CD4-positive, alpha-beta T cell (primary cell): Measurements from ENCODE around the gene SNX20. TPM values are rescaled to one million over a fixed set of nuclear protein-coding genes. Genes with fewer than 3 reads are reported as not detected.

Experiments used
- ATAC-seq: fragments of 200-7000 bp; cut with Tn5 transposase; one replicate; pipeline ENCODE4 v1.10.0; 2022; ENCODE audit warnings: mild to moderate bottlenecking; ENCODE audit not compliant: poor library complexity
- CTCF ChIA-PET: fragments of 350-600 bp; sonication (Branson Sonifier 250); formaldehyde crosslinking; loops from one replicate; lab custom pipeline; 2021; ENCODE audit warnings: antibody characterized with exemption, inconsistent platforms; lab: Charles Lee
- POLR2A ChIA-PET: fragments of 350-600 bp; sonication (Branson Sonifier 250); formaldehyde crosslinking; loops from one replicate; lab custom pipeline; 2021; ENCODE audit warnings: antibody characterized with exemption, inconsistent platforms; lab: Charles Lee
- DNase-seq, 14 experiments: peaks; one replicate each; pipeline ENCODE4 v3.0.0-alpha.2; 2013 to 2020; ENCODE audit warnings: mixed read lengths in 2 of 14
- H3K27ac ChIP-seq, 2 donors: one replicate each; pipeline versions ENCODE4 v1.5.1 to v1.7.0; 2013; ENCODE audit warnings: low read length in 2 of 2, low read depth in 1 of 2, mild to moderate bottlenecking in 1 of 2
- H3K27me3 ChIP-seq, 2 experiments: 1 replicate in 1 of 2; 2 replicates in 1 of 2; pipeline versions ENCODE4 v1.6.1 to v1.7.0; 2013; ENCODE audit warnings: low read length in 2 of 2, control low read depth in 1 of 2, mild to moderate bottlenecking in 1 of 2, moderate library complexity in 1 of 2; ENCODE audit not compliant: insufficient read depth in 2 of 2, control insufficient read depth in 1 of 2
- H3K36me3 ChIP-seq: one replicate; pipeline ENCODE4 v1.6.1; 2013; ENCODE audit warnings: low read length, control low read depth; ENCODE audit not compliant: insufficient read depth
- H3K4me1 ChIP-seq: one replicate; pipeline ENCODE4 v1.6.1; 2013; ENCODE audit warnings: low read length, control low read depth; ENCODE audit not compliant: insufficient read depth
- H3K4me3 ChIP-seq: one replicate; pipeline ENCODE4 v1.5.1; 2013; ENCODE audit warnings: mild to moderate bottlenecking, low read length, moderate library complexity
- H3K9me3 ChIP-seq, 2 experiments: 1 replicate in 1 of 2; 2 replicates in 1 of 2; pipeline versions ENCODE4 v1.6.1 to v1.7.0; 2013; ENCODE audit warnings: low read length in 2 of 2, mild to moderate bottlenecking in 2 of 2, control low read depth in 1 of 2, moderate library complexity in 1 of 2; ENCODE audit not compliant: control insufficient read depth in 1 of 2, insufficient read depth in 1 of 2
- H3K27ac Mint-ChIP-seq: one replicate; pipeline ENCODE4 v1.8.0; 2020; ENCODE audit warnings: mixed read lengths
- H3K27me3 Mint-ChIP-seq: one replicate; pipeline ENCODE4 v1.8.0; 2021; ENCODE audit warnings: mixed read lengths
- H3K36me3 Mint-ChIP-seq: one replicate; pipeline ENCODE4 v1.8.0; 2021; ENCODE audit warnings: low read depth, mixed read lengths
- H3K4me1 Mint-ChIP-seq: one replicate; pipeline ENCODE4 v1.8.0; 2021; ENCODE audit warnings: low read depth, mixed read lengths
- H3K4me3 Mint-ChIP-seq: one replicate; pipeline ENCODE4 v1.8.0; 2020; ENCODE audit warnings: mild to moderate bottlenecking, mixed read lengths
- H3K9me3 Mint-ChIP-seq: one replicate; pipeline ENCODE4 v1.8.0; 2020; ENCODE audit warnings: mixed read lengths
- CTCF ChIP-seq: fragments of 200-600 bp; IDR thresholded peaks from one replicate; pipeline ENCODE4 v1.8.0; 2022; ENCODE audit warnings: antibody characterized with exemption, mild to moderate bottlenecking
- intact Hi-C, 2 experiments: fragments of 100-400 bp; cut with DNase I in 1 of 2; cut with micrococcal nuclease in 1 of 2; formaldehyde crosslinking; loops; one replicate each; pipeline versions ENCODE4 v1.15.1 to v1.9.0; 2023 to 2025; cut with DNase I, micrococcal nuclease
- total RNA-seq, 174 experiments: library from RNA in 2 of 174; stranded (reverse) in 2 of 174; gene quantifications; one replicate each; pipeline ENCODE4 v1.2.3 and lab custom pipeline; 2021 to 2026

SNX20 gene
- total RNA-seq, 2 experiments from 2014 or later: 26.6 TPM

- Mint-ChIP-seq H3K27me3 (no peaks in the 10 kb centered on the region), H3K4me3 (peak overlapping the region; percentile 56), H3K27ac (peak overlapping the region; percentile 87), H3K36me3 (peaks cover 16% of the 10 kb centered on the region), H3K9me3 (peaks cover 7% of the 10 kb centered on the region), H3K4me1 (peaks cover 55% of the 10 kb centered on the region)
- no peak for TF ChIP-seq CTCF
- Histone ChIP-seq H3K27me3 (no peaks in the 10 kb centered on the region), H3K4me1 (peaks cover 59% of the 10 kb centered on the region), H3K9me3 (peaks cover 2 to 9% of the 10 kb centered on the region in 2 experiments), H3K36me3 (peaks cover 11% of the 10 kb centered on the region), H3K4me3 (no peak overlapping the region), H3K27ac (peak overlapping the region in 1 of 2 donors; percentile 50)
- peak; percentile 22 for ATAC-seq
- ChIA-PET CTCF (interaction anchor here (1.4 to 3.6 kb wide), 2 partner anchors 10 to 28 kb away, joined by 5 to 9 read pairs; no protein-coding TSS in a partner anchor), POLR2A (interaction anchor here (1.5 to 4.1 kb wide), 4 partner anchors 9 to 45 kb away, joined by 5 to 23 read pairs (median 13); partner anchors contain the start of genes CYLD and SNX20)
- intact Hi-C loops: loop anchor here in 1 of 2 experiments (2.0 kb wide), 1 partner anchor 15 kb away; no protein-coding TSS in a partner anchor
- DNase-seq: peak in 6 of 14 experiments; percentile 28 to 84 (median 46)
These were observed 18.4 kb upstream of the SNX20 start for GRCh38 chr16:50699326-50700159.

- H3K27ac Mint-ChIP-seq: peak overlapping the region; percentile 87
- H3K4me3 ChIP-seq: peak overlapping the region; percentile 58
- peak; percentile 35 for ATAC-seq
- H3K36me3 ChIP-seq: peaks cover 5% of the 10 kb centered on the region
- H3K4me1 Mint-ChIP-seq: peaks cover 64% of the 10 kb centered on the region
- no peaks in the 10 kb centered on the region for H3K9me3 Mint-ChIP-seq
- no peaks in the 10 kb centered on the region for H3K27me3 ChIP-seq
- H3K9me3 ChIP-seq: no peaks in the 10 kb centered on the region
- ChIA-PET POLR2A (interaction anchor here (0.6 to 4.1 kb wide), 10 partner anchors 10 to 512 kb away, joined by 3 to 23 read pairs (median 6); partner anchors contain the start of genes CYLD and SNX20), CTCF (interaction anchor here (1.2 to 3.6 kb wide), 3 partner anchors 11 to 33 kb away, joined by 4 to 9 read pairs (median 6); no protein-coding TSS in a partner anchor)
- H3K4me3 Mint-ChIP-seq: peak overlapping the region; percentile 86
- peaks cover 72% of the 10 kb centered on the region for H3K4me1 ChIP-seq
- H3K27me3 Mint-ChIP-seq: no peaks in the 10 kb centered on the region
- H3K27ac ChIP-seq: peak overlapping the region; percentile 8 to 85
- intact Hi-C loops: loop anchor here in 1 of 2 experiments (2.0 kb wide), 1 partner anchor 13 kb away; no protein-coding TSS in a partner anchor
- DNase-seq: peak in 4 of 14 experiments; percentile 22 to 81 (median 79)
- TF ChIP-seq CTCF: no peak
- H3K36me3 Mint-ChIP-seq: peaks cover 4% of the 10 kb centered on the region
These were observed 17.0 kb upstream of the SNX20 start for GRCh38 chr16:50697881-50698767.

GRCh38 chr16:50697421-50697715, 16.3 kb upstream of the SNX20 start:
- no peaks in the 10 kb centered on the region for H3K27me3 Mint-ChIP-seq
- POLR2A ChIA-PET: interaction anchor here (1.5 to 4.1 kb wide), 5 partner anchors 11 to 44 kb away, joined by 4 to 23 read pairs (median 16); partner anchors contain the start of genes CYLD and SNX20
- H3K27ac ChIP-seq: peak overlapping the region; percentile 8 to 85

More at GRCh38 chr16:50697421-50697715, 16.3 kb upstream of the SNX20 start:
- Mint-ChIP-seq H3K27ac (peak overlapping the region; percentile 87), H3K9me3 (no peaks in the 10 kb centered on the region), H3K4me1 (peaks cover 72% of the 10 kb centered on the region), H3K36me3 (no peaks in the 10 kb centered on the region), H3K4me3 (peak overlapping the region; percentile 86)
- Histone ChIP-seq H3K4me3 (peak overlapping the region; percentile 58), H3K36me3 (peaks cover 5% of the 10 kb centered on the region), H3K9me3 (no peaks in the 10 kb centered on the region), H3K27me3 (no peaks in the 10 kb centered on the region), H3K4me1 (peaks cover 77% of the 10 kb centered on the region)
- CTCF ChIA-PET: interaction anchor here (1.2 kb wide), 2 partner anchors 30 to 32 kb away, joined by 4 to 6 read pairs; no protein-coding TSS in a partner anchor
- ATAC-seq: no peak
- intact Hi-C loops: no loop called here
- DNase-seq: no peak
- TF ChIP-seq CTCF: no peak
